HG03571 (cell line): Measurements from ENCODE around the gene ITGAE.
"Not testable (repeated sequence)": the region's sequence is repeated elsewhere in the genome, so short reads cannot be mapped to it uniquely, and the experiment has no call there.

Source experiments
- ATAC-seq: cut with Tn5 transposase; IDR thresholded peaks from one replicate; pipeline ENCODE4 v1.9.1; 2021; ENCODE audit not compliant: unreplicated experiment

The ITGAE gene

GRCh38 chr17:3795390-3796102 is 5.4 kb downstream of the ITGAE start:
- ATAC-seq, result no peak

- ATAC-seq, result no peak
These were observed 6.2 kb downstream of the ITGAE start for GRCh38 chr17:3794557-3795389.

- not testable (repeated sequence) for ATAC-seq
These were observed 6.8 kb downstream of the ITGAE start for GRCh38 chr17:3794152-3794551.

GRCh38 chr17:3793258-3793657 is 7.7 kb downstream of the ITGAE start:
- ATAC-seq, result not testable (repeated sequence)

- ATAC-seq, result no peak
These were observed 8.5 kb downstream of the ITGAE start for GRCh38 chr17:3792481-3792880.

- ATAC-seq, result no peak
These were observed 12.8 kb downstream of the ITGAE start for GRCh38 chr17:3788200-3788599.

- ATAC-seq, result not testable (repeated sequence)
These were observed 15.7 kb downstream of the ITGAE start for GRCh38 chr17:3785323-3785722.

- no peak for ATAC-seq
These were observed 18.2 kb downstream of the ITGAE start for GRCh38 chr17:3782751-3783150.

- ATAC-seq, result no peak
These were observed 20.0 kb downstream of the ITGAE start for GRCh38 chr17:3780986-3781385.

- ATAC-seq, result no peak
These were observed 23.4 kb downstream of the ITGAE start for GRCh38 chr17:3777366-3778120.

GRCh38 chr17:3773966-3774365 is 27.0 kb downstream of the ITGAE start:
- no peak for ATAC-seq

GRCh38 chr17:3773511-3773910 is 27.5 kb downstream of the ITGAE start:
- ATAC-seq, result no peak

GRCh38 chr17:3772764-3773163 is 28.2 kb downstream of the ITGAE start:
- ATAC-seq, result no peak

- no peak for ATAC-seq
These were observed 29.8 kb downstream of the ITGAE start for GRCh38 chr17:3771140-3771539.

- ATAC-seq, result no peak
These were observed 30.5 kb downstream of the ITGAE start for GRCh38 chr17:3770466-3770865.

- ATAC-seq, result no peak
These were observed 32.2 kb downstream of the ITGAE start for GRCh38 chr17:3768769-3769168.

- no peak for ATAC-seq
These were observed 32.6 kb downstream of the ITGAE start for GRCh38 chr17:3768341-3768740.

GRCh38 chr17:3766779-3767178 is 34.2 kb downstream of the ITGAE start:
- ATAC-seq, result no peak

- no peak for ATAC-seq
These were observed 35.0 kb downstream of the ITGAE start for GRCh38 chr17:3765981-3766380.

- ATAC-seq, result no peak
These were observed 37.2 kb downstream of the ITGAE start for GRCh38 chr17:3763777-3764170.

- ATAC-seq, result peak; percentile 65
These were observed 37.8 kb downstream of the ITGAE start for GRCh38 chr17:3762922-3763776.
